Neuronal stem cell (in vitro differentiated cells): ENCODE measurements around the gene GID8.
A peak's percentile ranks its signal among the peaks of the same experiment; 100 is the strongest.

ENCODE experiments used
- DNase-seq: peaks from one replicate; pipeline ENCODE4 v3.0.0-alpha.2; 2013; ENCODE audit warnings: low spot score
- H2AFZ ChIP-seq: one replicate; pipeline ENCODE4 v1.6.1; 2013; ENCODE audit warnings: mild to moderate bottlenecking, low read length, inconsistent platforms
- H2AK5ac ChIP-seq: 2 replicates; pipeline ENCODE4 v1.6.1; 2013; ENCODE audit warnings: low read depth, mild to moderate bottlenecking, inconsistent platforms, low read length, moderate library complexity, mixed read lengths
- H2BK120ac ChIP-seq: 2 replicates; pipeline ENCODE4 v1.6.1; 2013; ENCODE audit warnings: low read depth, mild to moderate bottlenecking, inconsistent platforms, low read length, moderate library complexity, mixed read lengths
- H2BK12ac ChIP-seq: one replicate; pipeline ENCODE4 v1.6.1; 2013; ENCODE audit warnings: low read length, inconsistent platforms
- H2BK15ac ChIP-seq: 2 replicates; pipeline ENCODE4 v1.6.1; 2013; ENCODE audit warnings: mild to moderate bottlenecking, low read length, inconsistent platforms, mixed read lengths
- H2BK5ac ChIP-seq: one replicate; pipeline ENCODE4 v1.6.1; 2013; ENCODE audit warnings: inconsistent platforms, mild to moderate bottlenecking, low read length, moderate library complexity
- H3K14ac ChIP-seq: one replicate; pipeline ENCODE4 v1.6.1; 2013; ENCODE audit warnings: low read length, inconsistent platforms
- H3K18ac ChIP-seq: 2 replicates; pipeline ENCODE4 v1.6.1; 2013; ENCODE audit warnings: low read length, inconsistent platforms
- H3K23ac ChIP-seq: 2 replicates; pipeline ENCODE4 v1.6.1; 2013; ENCODE audit warnings: low read depth, mild to moderate bottlenecking, mixed read lengths, low read length, inconsistent platforms; ENCODE audit not compliant: poor library complexity
- H3K27ac ChIP-seq: replicated peaks from 3 replicates; pipeline ENCODE4 v1.5.1; 2013; ENCODE audit warnings: low read length, inconsistent platforms
- H3K27me3 ChIP-seq, 3 experiments: 2 replicates each; pipeline ENCODE4 v1.6.1; 2013; ENCODE audit warnings: low read length in 3 of 3, mild to moderate bottlenecking in 2 of 3, inconsistent platforms in 1 of 3, low read depth in 1 of 3, mixed read lengths in 1 of 3, moderate library complexity in 1 of 3; ENCODE audit not compliant: control insufficient read depth in 3 of 3, insufficient read depth in 3 of 3
- H3K36me3 ChIP-seq, 2 donors: replicated peaks in 1 of 2; 2 replicates each; pipeline ENCODE4 v1.6.1; 2013; ENCODE audit warnings: low read length in 2 of 2; ENCODE audit not compliant: control insufficient read depth in 2 of 2, insufficient read depth in 2 of 2
- H3K4ac ChIP-seq: 2 replicates; pipeline ENCODE4 v1.6.1; 2013; ENCODE audit warnings: inconsistent platforms, mild to moderate bottlenecking, low read length, moderate library complexity
- H3K4me1 ChIP-seq, 2 donors: 1 replicate in 1 of 2; 2 replicates in 1 of 2; pipeline ENCODE4 v1.6.1; 2013; ENCODE audit warnings: low read length in 2 of 2, low read depth in 1 of 2; ENCODE audit not compliant: control insufficient read depth in 2 of 2, insufficient read depth in 1 of 2
- H3K4me2 ChIP-seq: one replicate; pipeline ENCODE4 v1.6.1; 2013; ENCODE audit warnings: mild to moderate bottlenecking, low read length, inconsistent platforms; ENCODE audit not compliant: insufficient read depth, poor library complexity, severe bottlenecking
- H3K4me3 ChIP-seq, 2 donors: 2 replicates each; pipeline ENCODE4 v1.5.1; 2013; ENCODE audit warnings: low read length in 2 of 2, mild to moderate bottlenecking in 2 of 2, inconsistent platforms in 1 of 2, moderate library complexity in 1 of 2
- H3K79me1 ChIP-seq: one replicate; pipeline ENCODE4 v1.6.1; 2013; ENCODE audit warnings: low read depth, mild to moderate bottlenecking, inconsistent platforms, low read length, moderate library complexity
- H3K9ac ChIP-seq: one replicate; pipeline ENCODE4 v1.6.1; 2013; ENCODE audit warnings: mild to moderate bottlenecking, low read depth, low read length, inconsistent platforms; ENCODE audit not compliant: poor library complexity
- H3K9me3 ChIP-seq, 2 donors: replicated peaks in 1 of 2; 2 replicates each; pipeline versions ENCODE3 to v1.6.1; 2013; ENCODE audit warnings: low read length in 2 of 2, mild to moderate bottlenecking in 2 of 2, inconsistent platforms in 1 of 2, low read depth in 1 of 2, mixed read lengths in 1 of 2, moderate library complexity in 1 of 2; ENCODE audit not compliant: control insufficient read depth in 2 of 2, insufficient read depth in 1 of 2
- H4K8ac ChIP-seq: one replicate; pipeline ENCODE4 v1.6.1; 2013; ENCODE audit warnings: low read depth, mild to moderate bottlenecking, inconsistent platforms, low read length, moderate library complexity
- H4K91ac ChIP-seq: one replicate; pipeline ENCODE4 v1.6.1; 2013; ENCODE audit warnings: low read length, low read depth, mild to moderate bottlenecking, inconsistent platforms; ENCODE audit not compliant: poor library complexity
- WGBS, 2 donors: extraction: QIAGEN DNeasy Blood & Tissue Kit; methylation state at CpG; one replicate each; pipeline ENCODE4 v1.1.7; 2013; ENCODE audit warnings: missing lambda C conversion rate in 2 of 2, mixed read lengths in 1 of 2; ENCODE audit not compliant: insufficient read length in 2 of 2, insufficient replicate concordance in 1 of 2; ENCODE audit errors: extremely low coverage in 2 of 2; 5-methylcytosine and 5-hydroxymethylcytosine counted together

Gene GID8

GRCh38 chr20:62977613-62978560, 39.9 kb downstream of the GID8 start:
- DNase-seq: no peak
- Histone ChIP-seq H2BK15ac (peak overlapping the region; percentile 77), H4K8ac (no peak overlapping the region), H3K36me3 (no peaks in the 10 kb centered on the region), H2BK5ac (peak overlapping the region; percentile 87), H3K4ac (no peak overlapping the region), H2BK12ac (peak overlapping the region; percentile 73), H3K4me2 (no peak overlapping the region), H3K18ac (peak overlapping the region; percentile 72), H3K79me1 (no peaks in the 10 kb centered on the region), H4K91ac (no peak overlapping the region), H2AK5ac (peak overlapping the region; percentile 93), H2BK120ac (no peak overlapping the region), H3K4me1 (peaks cover 26 to 29% of the 10 kb centered on the region in 2 donors), H3K27me3 (peaks cover 11 to 98% (median 29%) of the 10 kb centered on the region in 3 experiments), H3K23ac (no peak overlapping the region), H3K9me3 (no peaks in the 10 kb centered on the region), H2AFZ (no peak overlapping the region), H3K4me3 (no peak overlapping the region), H3K9ac (peak overlapping the region; percentile 54), H3K27ac (no peak overlapping the region), H3K14ac (peak overlapping the region; percentile 95)
- no CpG with 5 or more reads among the region's 38 CpGs for WGBS, 2 donors

- no CpG with 5 or more reads among the region's 13 CpGs for WGBS, 2 donors
Observed at GRCh38 chr20:62978561-62978943, 40.6 kb downstream of the GID8 start.

GRCh38 chr20:62979310-62979709, 41.4 kb downstream of the GID8 start:
- Histone ChIP-seq H3K79me1 (no peaks in the 10 kb centered on the region), H3K27ac (no peak overlapping the region), H3K4ac (no peak overlapping the region), H3K4me2 (no peak overlapping the region), H3K14ac (peak overlapping the region; percentile 5), H2AFZ (no peak overlapping the region), H3K36me3 (no peaks in the 10 kb centered on the region), H2BK12ac (no peak overlapping the region), H3K4me1 (peaks cover 28 to 29% of the 10 kb centered on the region in 2 donors), H3K4me3 (no peak overlapping the region), H2AK5ac (no peak overlapping the region), H4K91ac (no peak overlapping the region), H3K9me3 (no peaks in the 10 kb centered on the region), H3K27me3 (peaks cover 0 to 84% (median 16%) of the 10 kb centered on the region in 3 experiments), H2BK15ac (no peak overlapping the region), H3K9ac (peak overlapping the region; percentile 65), H3K18ac (peak overlapping the region; percentile 63), H2BK120ac (no peak overlapping the region), H3K23ac (no peak overlapping the region), H2BK5ac (no peak overlapping the region), H4K8ac (no peak overlapping the region)
- DNase-seq: no peak
- WGBS, 2 donors: no CpG with 5 or more reads among the region's 14 CpGs

More at GRCh38 chr20:62978561-62978943, 40.6 kb downstream of the GID8 start:
- H3K14ac ChIP-seq: peak overlapping the region; percentile 50
- H3K4ac ChIP-seq: no peak overlapping the region
- H3K4me3 ChIP-seq: no peak overlapping the region
- no peaks in the 10 kb centered on the region for H3K36me3 ChIP-seq
- no peak overlapping the region for H3K27ac ChIP-seq
- peak overlapping the region; percentile 86 for H3K18ac ChIP-seq
- H2BK12ac ChIP-seq: peak overlapping the region; percentile 92
- no peak overlapping the region for H3K4me2 ChIP-seq
- no peak overlapping the region for H4K91ac ChIP-seq
- peaks cover 23 to 25% of the 10 kb centered on the region in 2 donors for H3K4me1 ChIP-seq
- no peak overlapping the region for H2AFZ ChIP-seq
- H3K9me3 ChIP-seq: no peaks in the 10 kb centered on the region
- peak overlapping the region; percentile 87 for H2BK5ac ChIP-seq
- H3K27me3 ChIP-seq: peaks cover 5 to 92% (median 23%) of the 10 kb centered on the region in 3 experiments
- DNase-seq: no peak
- peak overlapping the region; percentile 77 for H2BK15ac ChIP-seq
- H4K8ac ChIP-seq: no peak overlapping the region
- H3K23ac ChIP-seq: peak overlapping the region; percentile 69
- H2AK5ac ChIP-seq: peak overlapping the region; percentile 93
- no peak overlapping the region for H3K9ac ChIP-seq
- no peak overlapping the region for H2BK120ac ChIP-seq
- no peaks in the 10 kb centered on the region for H3K79me1 ChIP-seq

GRCh38 chr20:62979876-62980373, 42.0 kb downstream of the GID8 start:
- H3K79me1 ChIP-seq: no peaks in the 10 kb centered on the region
- H4K8ac ChIP-seq: no peak overlapping the region
- no peak overlapping the region for H3K4me2 ChIP-seq
- H3K4me3 ChIP-seq: no peak overlapping the region
- no peaks in the 10 kb centered on the region for H3K36me3 ChIP-seq
- H3K14ac ChIP-seq: peak overlapping the region; percentile 48
- peaks cover 0 to 78% (median 10%) of the 10 kb centered on the region in 3 experiments for H3K27me3 ChIP-seq
- no peak overlapping the region for H4K91ac ChIP-seq
- H3K18ac ChIP-seq: peak overlapping the region; percentile 76
- peaks cover 30 to 35% of the 10 kb centered on the region in 2 donors for H3K4me1 ChIP-seq
- WGBS, 2 donors: no CpG with 5 or more reads among the region's 19 CpGs
- H2AFZ ChIP-seq: peak overlapping the region; percentile 3
- no peak overlapping the region for H2BK12ac ChIP-seq
- H3K23ac ChIP-seq: peak overlapping the region; percentile 46
- DNase-seq: peak; percentile 32
- no peak overlapping the region for H3K27ac ChIP-seq
- H2BK5ac ChIP-seq: no peak overlapping the region
- no peak overlapping the region for H3K4ac ChIP-seq
- H3K9ac ChIP-seq: peak overlapping the region; percentile 65
- no peak overlapping the region for H2BK120ac ChIP-seq
- no peaks in the 10 kb centered on the region for H3K9me3 ChIP-seq
- peak overlapping the region; percentile 44 for H2BK15ac ChIP-seq
- H2AK5ac ChIP-seq: peak overlapping the region; percentile 35
